GM19467 (cell line): Measurements from ENCODE around the gene ITGAV.
A peak's percentile ranks its signal among the peaks of the same experiment; 100 is the strongest.

ENCODE experiments used
- ATAC-seq: cut with Tn5 transposase; IDR thresholded peaks from one replicate; pipeline ENCODE4 v1.9.1; 2021; ENCODE audit warnings: mild to moderate bottlenecking, moderate library complexity; ENCODE audit not compliant: unreplicated experiment

Gene ITGAV

GRCh38 chr2:186611526-186611925 is 21.7 kb downstream of the ITGAV start:
- no peak for ATAC-seq

DNA sequence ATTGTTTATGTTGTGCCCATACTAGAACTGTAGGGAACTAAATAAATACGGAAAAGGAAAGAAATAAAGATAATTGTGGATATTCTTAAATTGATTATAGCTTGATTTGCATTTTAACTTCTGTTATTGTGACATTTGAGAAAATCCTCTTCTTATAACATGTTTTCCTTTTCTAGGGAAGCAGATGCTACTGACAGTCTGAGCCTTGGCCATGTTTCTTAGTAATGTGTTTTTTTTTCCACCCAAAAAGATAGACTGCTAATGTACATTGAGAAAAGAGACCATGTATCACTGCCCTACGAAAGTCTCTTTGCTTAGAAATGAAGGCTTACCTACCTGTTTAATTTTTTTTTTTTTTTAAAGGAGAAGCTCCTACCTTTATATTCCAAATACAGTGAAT is 22.2 kb downstream of the ITGAV start:
- no peak for ATAC-seq

- no peak for ATAC-seq
These were observed 22.9 kb downstream of the ITGAV start for GRCh38 chr2:186612555-186613440.

GRCh38 chr2:186614373-186614772 is 24.5 kb downstream of the ITGAV start:
- ATAC-seq: no peak

GRCh38 chr2:186617148-186617547 is 27.3 kb downstream of the ITGAV start:
- ATAC-seq: no peak

DNA sequence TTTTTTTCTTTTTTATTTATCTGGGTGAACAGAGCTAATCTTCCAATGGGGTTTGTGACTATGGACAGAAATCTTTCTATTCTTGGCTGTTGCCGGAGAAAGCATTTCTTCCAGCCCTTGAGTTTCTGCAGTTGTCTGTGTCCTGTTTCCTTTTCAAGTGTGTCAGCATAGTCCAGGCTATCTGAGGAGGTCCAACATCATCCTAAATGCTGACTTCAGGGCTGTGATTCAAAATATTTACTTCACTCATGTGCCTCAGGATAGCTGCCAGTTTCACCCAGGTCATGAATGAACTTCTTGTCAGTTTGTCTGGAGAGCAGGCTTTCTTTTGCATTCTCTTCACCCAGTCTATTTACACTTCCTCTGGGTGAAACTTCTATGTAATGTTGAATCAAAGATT is 27.9 kb downstream of the ITGAV start:
- ATAC-seq: no peak

- ATAC-seq: no peak
These were observed 28.8 kb downstream of the ITGAV start for GRCh38 chr2:186618696-186619095.

DNA sequence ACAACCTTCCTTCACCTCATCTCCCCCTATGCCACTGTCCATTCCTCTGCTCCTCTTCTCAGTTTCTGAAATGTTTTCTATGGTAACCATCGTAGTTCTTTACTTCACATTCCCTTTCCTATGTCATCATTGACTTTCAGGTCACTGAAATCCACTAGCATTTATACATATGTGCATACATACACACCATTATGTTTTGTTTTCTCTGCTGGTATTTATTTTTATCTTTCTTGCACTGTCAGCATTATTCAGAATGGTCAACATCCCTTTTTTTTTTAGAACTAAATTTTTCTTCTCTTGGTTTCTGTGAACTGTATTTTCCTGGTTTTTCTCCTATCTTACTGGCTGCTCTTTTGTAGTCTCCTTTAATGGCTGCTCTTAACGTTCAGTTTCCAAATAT is 33.2 kb downstream of the ITGAV start:
- ATAC-seq: no peak

GRCh38 chr2:186624276-186624675 is 34.4 kb downstream of the ITGAV start:
- ATAC-seq: no peak

DNA sequence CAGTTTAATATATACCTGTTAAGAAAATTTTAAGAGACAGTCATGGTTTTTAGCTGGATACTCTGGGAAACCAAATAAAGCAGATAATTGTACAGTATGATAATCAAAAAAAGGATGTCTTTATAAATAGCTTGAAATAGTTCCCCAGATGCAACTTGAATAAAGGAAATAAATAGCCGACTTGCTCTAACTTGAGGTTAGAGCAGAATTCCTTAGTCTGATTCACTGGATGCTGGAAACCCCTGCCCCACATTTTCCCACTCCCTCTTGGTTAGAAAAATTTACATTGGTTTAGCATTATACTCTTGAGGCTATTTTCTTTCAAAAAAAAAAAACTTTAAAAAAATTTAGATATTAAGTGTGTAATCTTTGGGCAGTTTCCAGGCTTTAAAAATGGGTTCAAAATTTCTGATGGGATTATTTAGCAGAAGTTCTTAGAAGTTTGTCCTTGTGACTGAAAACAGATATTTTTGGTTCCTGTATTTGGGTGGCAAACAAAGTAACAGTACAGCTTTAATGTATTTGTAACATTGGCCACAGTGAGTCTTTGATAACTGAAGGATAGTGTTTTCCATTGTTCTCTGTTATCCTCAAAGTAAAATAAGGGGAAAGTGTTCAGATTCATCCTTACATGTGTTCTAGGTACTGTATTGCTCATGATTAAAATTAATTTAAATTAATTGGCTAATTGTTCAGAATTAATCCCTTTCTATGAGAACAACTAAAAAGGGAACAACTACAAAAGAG is 39.6 kb downstream of the ITGAV start:
- no peak for ATAC-seq

DNA sequence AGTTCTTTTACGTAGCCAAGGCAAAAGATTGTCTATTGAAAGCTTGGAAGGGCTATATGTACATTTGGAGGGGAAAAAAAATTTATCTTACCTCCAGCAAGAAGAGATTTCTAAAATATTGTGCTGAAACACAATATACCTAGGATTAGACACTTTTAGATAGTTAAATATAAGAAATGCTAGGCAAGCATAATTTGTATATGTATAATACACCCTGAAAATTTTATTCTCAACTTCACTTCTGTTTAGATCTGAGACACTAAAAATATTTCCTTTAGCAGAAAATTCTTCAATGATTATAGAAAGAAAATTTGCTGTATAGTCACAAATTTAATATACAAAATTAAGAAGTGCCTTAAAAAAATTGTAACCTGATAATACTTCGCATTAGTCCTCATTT is 42.6 kb downstream of the ITGAV start:
- no peak for ATAC-seq

- no peak for ATAC-seq
These were observed 44.8 kb downstream of the ITGAV start for GRCh38 chr2:186634701-186635100.

DNA sequence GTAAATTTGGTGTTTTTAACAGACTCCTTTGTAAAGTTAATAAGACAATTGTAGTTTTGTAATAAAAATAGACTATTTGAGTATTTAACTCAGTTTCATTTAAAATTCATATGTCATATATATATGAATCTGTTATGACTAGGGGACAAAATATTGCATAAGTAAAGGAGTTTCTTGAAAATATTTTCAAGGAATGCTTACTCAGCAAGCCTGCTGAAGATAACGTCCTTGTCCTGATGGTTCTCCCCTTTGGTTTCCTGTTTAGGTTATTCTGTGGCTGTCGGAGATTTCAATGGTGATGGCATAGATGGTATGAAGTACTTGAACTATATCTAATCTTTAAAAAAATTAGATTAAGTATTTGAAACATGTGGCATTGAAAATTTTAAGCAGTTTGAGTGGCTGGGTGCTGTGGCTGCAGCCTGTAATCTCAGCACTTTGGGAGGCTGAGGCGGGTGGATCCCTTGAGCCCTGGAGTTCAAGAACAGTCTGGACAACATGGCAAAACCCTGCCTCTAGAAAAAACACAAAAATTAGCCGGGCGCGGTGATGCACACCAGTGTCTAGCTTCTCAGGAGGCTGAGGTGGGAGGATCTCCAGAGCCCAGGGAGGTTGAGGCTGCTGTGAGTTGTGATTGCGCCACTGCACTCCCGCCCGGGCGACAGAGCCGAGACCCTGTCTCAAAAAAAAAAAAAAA is 47.1 kb downstream of the ITGAV start:
- ATAC-seq: no peak

- ATAC-seq: no peak
These were observed 47.6 kb downstream of the ITGAV start for GRCh38 chr2:186637497-186637800.

GRCh38 chr2:186639939-186640338 is 50.1 kb downstream of the ITGAV start:
- ATAC-seq: peak; percentile 58

DNA sequence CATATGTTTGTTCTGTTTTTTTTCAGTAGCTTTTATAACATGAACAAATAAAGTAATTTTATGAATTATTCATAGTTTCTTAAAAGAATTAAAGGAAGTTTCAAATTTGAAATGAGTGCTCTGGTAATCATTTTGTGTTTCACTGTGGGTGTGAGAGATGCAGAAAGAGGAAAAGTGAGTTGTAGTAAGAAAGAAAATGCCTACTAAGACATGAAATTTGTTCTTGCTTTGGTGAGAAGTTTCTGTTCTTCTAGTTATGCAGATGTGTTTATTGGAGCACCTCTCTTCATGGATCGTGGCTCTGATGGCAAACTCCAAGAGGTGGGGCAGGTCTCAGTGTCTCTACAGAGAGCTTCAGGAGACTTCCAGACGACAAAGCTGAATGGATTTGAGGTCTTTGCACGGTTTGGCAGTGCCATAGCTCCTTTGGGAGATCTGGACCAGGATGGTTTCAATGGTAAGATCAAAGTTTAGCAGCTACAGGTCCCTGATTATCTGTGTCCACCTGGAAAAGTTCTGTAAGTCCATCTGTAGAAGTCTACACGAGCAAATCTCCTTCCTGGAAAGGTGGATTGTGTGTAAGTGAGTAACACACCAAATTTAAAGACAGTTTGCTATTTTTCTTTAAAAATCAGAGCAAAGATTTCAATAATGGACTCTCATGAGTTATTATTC is 51.4 kb downstream of the ITGAV start:
- peak; percentile 27 for ATAC-seq

- ATAC-seq: peak; percentile 71
These were observed 52.0 kb downstream of the ITGAV start for GRCh38 chr2:186641807-186642321.

DNA sequence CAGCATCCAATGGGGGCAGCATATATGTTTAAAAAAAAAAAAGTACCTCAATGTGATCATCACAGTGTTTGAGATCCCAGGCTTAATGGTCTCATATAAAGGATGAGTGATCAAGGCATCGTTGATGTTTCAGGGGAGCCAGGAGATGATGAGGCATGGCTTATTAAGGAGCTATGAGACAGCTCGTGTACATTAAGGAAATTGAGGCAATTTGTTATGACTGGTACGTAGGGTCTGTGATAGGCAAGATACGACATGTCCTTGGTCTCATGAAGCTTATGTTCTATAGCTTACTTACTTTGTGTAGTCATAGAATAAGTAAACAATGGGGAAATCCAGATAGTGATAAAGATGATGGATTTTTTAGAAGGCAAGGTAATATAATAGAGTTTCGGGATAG is 54.9 kb downstream of the ITGAV start:
- ATAC-seq: no peak

DNA sequence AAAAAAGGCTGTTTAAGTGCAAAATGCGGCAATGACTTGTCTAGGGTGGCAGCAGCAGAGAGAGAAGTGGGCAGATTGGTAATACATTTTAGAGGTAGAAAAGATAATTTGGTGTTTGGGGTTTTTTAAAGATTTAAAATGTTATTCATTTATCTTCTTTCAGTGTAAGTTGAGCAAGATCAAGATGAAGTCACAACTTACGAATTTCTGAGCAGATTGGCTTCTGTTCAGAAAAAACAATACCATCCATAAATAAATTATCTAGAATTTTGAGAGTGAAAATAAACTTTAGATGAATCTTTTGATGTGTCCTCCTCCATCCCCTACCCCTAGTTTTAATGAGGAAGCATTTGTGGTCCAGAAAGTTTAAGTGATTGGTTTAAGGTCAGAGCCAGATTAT is 56.1 kb downstream of the ITGAV start:
- ATAC-seq: no peak

DNA sequence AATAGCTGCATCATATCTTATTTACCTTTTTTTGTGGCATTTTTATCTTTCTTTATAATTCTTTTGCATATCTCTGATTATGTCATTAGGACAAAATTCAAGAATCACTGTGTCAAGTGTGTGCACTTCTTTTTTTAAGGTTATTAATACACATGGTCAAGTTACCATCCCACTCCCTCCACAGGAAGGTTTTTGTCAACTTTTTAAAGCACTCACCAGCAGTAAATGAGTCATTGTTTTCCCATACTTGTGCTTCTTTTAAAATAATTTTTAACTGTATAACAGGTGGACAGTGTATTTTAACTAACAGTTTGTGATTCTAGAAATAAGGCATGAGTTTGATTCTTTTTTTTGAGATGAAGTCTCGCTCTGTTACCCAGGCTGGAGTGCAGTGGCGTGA is 58.3 kb downstream of the ITGAV start:
- ATAC-seq: no peak

- no peak for ATAC-seq
These were observed 63.7 kb downstream of the ITGAV start for GRCh38 chr2:186653511-186653910.
